GM12865 (cell line): ENCODE data around the gene ZNF506.
"Not testable (repeated sequence)": the region's sequence is repeated elsewhere in the genome, so short reads cannot be mapped to it uniquely, and the experiment has no call there.

Experiments used
- DNase-seq: peaks from one replicate; pipeline ENCODE4 v3.0.0; 2010; ENCODE audit warnings: low read depth
- H3K4me3 ChIP-seq: 2 replicates; pipeline ENCODE4 v1.5.1; 2011; ENCODE audit warnings: mild to moderate bottlenecking, low read depth, low read length, control low read depth
- TF ChIP-seq, protein P1 (sequence below): IDR thresholded peaks from 2 replicates; pipeline ENCODE4 v1.5.1; 2011; ENCODE audit warnings: low read length, control low read depth, low read depth, inconsistent platforms; ENCODE audit not compliant: insufficient read depth; ENCODE audit errors: missing control alignments

ZNF506 gene

DNA sequence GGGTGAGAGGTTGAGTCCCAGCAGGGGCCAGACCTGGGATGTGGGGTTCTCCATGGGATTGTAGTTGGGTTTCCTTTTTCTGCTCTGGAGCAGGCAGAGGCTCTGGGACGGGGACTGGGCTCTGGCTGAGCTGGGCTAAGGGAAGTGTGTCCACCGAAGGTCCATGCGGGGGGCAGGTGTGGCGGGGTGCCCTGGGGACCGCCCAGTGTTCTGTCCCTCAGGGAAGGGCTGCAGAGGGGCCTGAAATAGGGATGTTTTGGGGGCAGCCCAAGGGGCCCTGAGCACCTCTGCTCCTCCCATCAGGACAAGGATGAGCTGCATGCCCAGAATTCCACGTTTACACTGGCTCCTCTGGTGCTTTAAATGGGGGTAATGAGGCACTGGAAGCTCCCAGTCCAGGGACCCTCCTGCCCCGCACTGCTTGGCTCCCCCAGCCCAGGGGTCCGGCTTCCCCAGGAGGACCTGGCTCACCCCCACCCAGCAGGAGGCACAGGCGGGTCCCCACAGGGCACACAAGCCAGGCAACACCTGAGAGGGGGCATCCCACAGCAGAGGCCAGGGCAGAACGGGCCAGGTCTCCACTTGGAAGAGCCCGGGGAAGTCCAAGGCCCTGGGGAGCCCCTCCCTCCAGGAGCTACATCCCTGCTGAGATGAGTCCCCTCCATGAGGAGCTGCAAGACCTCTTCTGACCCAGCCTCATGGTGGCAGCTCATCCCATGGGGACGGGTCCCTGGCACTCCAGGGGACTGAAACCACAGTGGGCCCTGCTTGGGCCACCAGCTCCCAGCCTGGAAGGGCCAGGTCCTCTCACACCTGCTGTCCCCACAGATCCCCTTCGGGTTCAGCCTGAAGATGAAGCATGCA lies 74.0 kb downstream of the ZNF506 start:
- TF ChIP-seq, protein P1, sequence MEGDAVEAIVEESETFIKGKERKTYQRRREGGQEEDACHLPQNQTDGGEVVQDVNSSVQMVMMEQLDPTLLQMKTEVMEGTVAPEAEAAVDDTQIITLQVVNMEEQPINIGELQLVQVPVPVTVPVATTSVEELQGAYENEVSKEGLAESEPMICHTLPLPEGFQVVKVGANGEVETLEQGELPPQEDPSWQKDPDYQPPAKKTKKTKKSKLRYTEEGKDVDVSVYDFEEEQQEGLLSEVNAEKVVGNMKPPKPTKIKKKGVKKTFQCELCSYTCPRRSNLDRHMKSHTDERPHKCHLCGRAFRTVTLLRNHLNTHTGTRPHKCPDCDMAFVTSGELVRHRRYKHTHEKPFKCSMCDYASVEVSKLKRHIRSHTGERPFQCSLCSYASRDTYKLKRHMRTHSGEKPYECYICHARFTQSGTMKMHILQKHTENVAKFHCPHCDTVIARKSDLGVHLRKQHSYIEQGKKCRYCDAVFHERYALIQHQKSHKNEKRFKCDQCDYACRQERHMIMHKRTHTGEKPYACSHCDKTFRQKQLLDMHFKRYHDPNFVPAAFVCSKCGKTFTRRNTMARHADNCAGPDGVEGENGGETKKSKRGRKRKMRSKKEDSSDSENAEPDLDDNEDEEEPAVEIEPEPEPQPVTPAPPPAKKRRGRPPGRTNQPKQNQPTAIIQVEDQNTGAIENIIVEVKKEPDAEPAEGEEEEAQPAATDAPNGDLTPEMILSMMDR = no peak
- DNase-seq = no peak
- no peak overlapping the region for H3K4me3 ChIP-seq

DNA sequence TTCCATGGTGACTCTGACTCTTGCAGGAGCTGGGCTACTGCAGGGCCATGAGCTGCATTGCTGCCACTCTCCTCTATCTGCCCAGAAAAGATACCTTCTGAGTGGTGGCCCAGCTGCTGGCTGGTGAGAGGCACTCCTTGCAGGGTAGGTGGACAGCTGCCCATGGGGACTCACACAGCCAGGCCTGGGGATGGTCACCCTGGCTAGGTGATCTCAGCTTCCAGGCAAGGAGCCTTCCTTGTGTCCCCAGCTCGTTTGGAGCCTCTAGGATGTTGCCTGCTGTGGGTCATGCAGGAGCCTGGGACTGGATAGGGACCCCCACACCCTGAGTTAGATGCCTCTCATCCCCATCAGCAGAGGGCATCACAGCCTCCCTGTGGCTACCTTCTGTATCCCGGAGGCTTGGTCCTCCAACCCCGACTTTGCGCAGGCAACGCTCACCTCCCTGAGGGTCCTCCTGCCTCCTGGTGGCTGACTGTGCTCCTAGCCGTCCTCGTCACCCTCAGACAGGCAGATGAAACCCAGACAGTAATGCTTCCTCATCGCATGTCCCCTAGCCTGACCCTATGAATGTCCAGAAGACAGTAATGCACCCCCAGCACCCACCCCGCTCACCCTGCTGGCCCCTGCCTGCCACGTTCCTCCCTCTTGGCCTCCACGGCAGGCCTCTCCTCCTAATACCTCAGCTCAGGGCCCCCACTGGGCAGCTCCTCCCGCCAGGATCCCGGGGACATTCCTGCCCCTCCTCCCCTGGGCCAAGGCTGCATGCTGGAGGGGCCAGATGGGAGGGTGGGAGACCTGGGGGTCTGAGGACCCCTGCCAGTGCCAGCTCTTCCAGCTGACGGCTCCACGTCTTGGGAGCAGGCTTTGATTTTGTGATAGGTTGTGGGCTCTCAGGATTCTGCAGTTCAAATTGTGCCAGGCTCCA lies 75.0 kb downstream of the ZNF506 start:
- H3K4me3 ChIP-seq = no peak overlapping the region
- TF ChIP-seq, protein P1 = no peak
- DNase-seq = no peak

- TF ChIP-seq, protein P1 = no peak
- H3K4me3 ChIP-seq = no peak overlapping the region
- no peak for DNase-seq
Measured at GRCh38 chr19:19745496-19746285, 75.9 kb downstream of the ZNF506 start.

GRCh38 chr19:19744641-19745040 lies 76.9 kb downstream of the ZNF506 start:
- DNase-seq = no peak
- TF ChIP-seq, protein P1 = no peak
- H3K4me3 ChIP-seq = no peak overlapping the region

GRCh38 chr19:19743921-19744320 lies 77.6 kb downstream of the ZNF506 start:
- not testable (repeated sequence) for H3K4me3 ChIP-seq

GRCh38 chr19:19743176-19743575 lies 78.4 kb downstream of the ZNF506 start:
- no peak for DNase-seq
- no peak overlapping the region for H3K4me3 ChIP-seq
- TF ChIP-seq, protein P1 = no peak

More at GRCh38 chr19:19743921-19744320, 77.6 kb downstream of the ZNF506 start:
- DNase-seq = not testable (repeated sequence)
